ENCODE results near the gene NKX6-2. TPM values are rescaled to one million over a fixed set of nuclear protein-coding genes. Genes with fewer than 3 reads are reported as not detected.

NKX6-2 gene
- total and polyA plus RNA-seq, 2 experiments from 2014 or later, result 0.24 to 9.3 TPM

- 0 out of 2 replicates have a peak, but pooled peaks cover 3% of the 10 kb centered on the region for H3F3A ChIP-seq (replicated peaks; ENCODE audit: low read depth)
- no peaks in the 10 kb centered on the region; the same call in 2 of the 3 replicates for H3K9me3 Mint-ChIP-seq
- H3K4me3 ChIP-seq, result no peak overlapping the region
- no peaks in the 10 kb centered on the region for H3K36me3 ChIP-seq (ENCODE audit: insufficient read depth)
- TF ChIP-seq EZH2phosphoT487 (IDR thresholded peaks at IDR 0.05; ENCODE audit: unreplicated experiment), result no peak
- TF ChIP-seq ZNF331 (CRISPR knock-in tag; IDR thresholded peaks at IDR 0.05; ENCODE audit: low read depth), result no peak
- TF ChIP-seq STAT1 (IDR thresholded peaks at IDR 0.05; ENCODE audit: unreplicated experiment), result no peak
- no peak for TF ChIP-seq NANOG (IDR thresholded peaks at IDR 0.05; ENCODE audit: borderline replicate concordance)
- no peak for TF ChIP-seq POLR2AphosphoS5 (IDR thresholded peaks at IDR 0.05; ENCODE audit: low read depth)
- TF ChIP-seq ZNF462 (CRISPR knock-in tag; IDR thresholded peaks at IDR 0.05), result no peak
- TF ChIP-seq CREB1 (CRISPR knock-in tag; IDR thresholded peaks at IDR 0.05; ENCODE audit: low read depth), result no peak
- no peak for TF ChIP-seq CTCF (conservative IDR thresholded peaks at IDR 0.05; ENCODE audit: low read depth in 2 of 2)
- no peak for TF ChIP-seq ZNF114 (CRISPR knock-in tag; IDR thresholded peaks at IDR 0.05)
- no peak for TF ChIP-seq ETS1 (IDR thresholded peaks at IDR 0.05)
- no peak for TF ChIP-seq REST (IDR thresholded peaks at IDR 0.05; ENCODE audit: unreplicated experiment)
- TF ChIP-seq JUNB (IDR thresholded peaks at IDR 0.05; ENCODE audit: unreplicated experiment), result no peak
- no peak for TF ChIP-seq EZH2 (IDR thresholded peaks at IDR 0.05; ENCODE audit: low read depth, unreplicated experiment)
- no peak overlapping the region for H2AFZ ChIP-seq
- H3K4me1 Mint-ChIP-seq, result peaks cover 21% of the 10 kb centered on the region; the same call in 2 of the 3 replicates
- DNase-seq (ENCODE audit: low spot score), result no peak
- no peaks in the 10 kb centered on the region for H4K20me1 ChIP-seq (replicated peaks; ENCODE audit: insufficient read depth)
- H3K79me2 ChIP-seq (replicated peaks; ENCODE audit: insufficient read depth), result no peaks in the 10 kb centered on the region
- peaks cover 3% of the 10 kb centered on the region; the same call in 1 of the 2 replicates for H3K4me1 ChIP-seq (ENCODE audit: insufficient read depth)
- H3K27ac ChIP-seq (ENCODE audit: low read depth), result no peak overlapping the region
- H3K27ac Mint-ChIP-seq, result peak overlapping the region; percentile 71; the same call in 1 of the 2 replicates
- no peaks in the 10 kb centered on the region for H3K9me2 ChIP-seq (ENCODE audit: insufficient read depth)
- H3K27me3 Mint-ChIP-seq (ENCODE audit: insufficient read depth, low read depth, poor library complexity), result peaks cover 2% of the 10 kb centered on the region
- H3K27me3 ChIP-seq (ENCODE audit: insufficient read depth), result no peaks in the 10 kb centered on the region
- ATAC-seq, result no peak
- H3K4me2 ChIP-seq, result no peak overlapping the region
- no peaks in the 10 kb centered on the region for H3K36me3 Mint-ChIP-seq (ENCODE audit: low read depth)
- no peak overlapping the region for H3K4me3 Mint-ChIP-seq
These were observed 37.8 kb downstream of the NKX6-2 start for GRCh38 chr10:132748135-132748534.
